Neuronal stem cell (in vitro differentiated cells): ENCODE data around the gene CKS1B.
A peak's percentile ranks its signal among the peaks of the same experiment; 100 is the strongest.

Source experiments
- DNase-seq: peaks from one replicate; pipeline ENCODE4 v3.0.0-alpha.2; 2013; ENCODE audit warnings: low spot score
- H2AFZ ChIP-seq: one replicate; pipeline ENCODE4 v1.6.1; 2013; ENCODE audit warnings: mild to moderate bottlenecking, low read length, inconsistent platforms
- H2AK5ac ChIP-seq: 2 replicates; pipeline ENCODE4 v1.6.1; 2013; ENCODE audit warnings: low read depth, mild to moderate bottlenecking, inconsistent platforms, low read length, moderate library complexity, mixed read lengths
- H2BK120ac ChIP-seq: 2 replicates; pipeline ENCODE4 v1.6.1; 2013; ENCODE audit warnings: low read depth, mild to moderate bottlenecking, inconsistent platforms, low read length, moderate library complexity, mixed read lengths
- H2BK12ac ChIP-seq: one replicate; pipeline ENCODE4 v1.6.1; 2013; ENCODE audit warnings: low read length, inconsistent platforms
- H2BK15ac ChIP-seq: 2 replicates; pipeline ENCODE4 v1.6.1; 2013; ENCODE audit warnings: mild to moderate bottlenecking, low read length, inconsistent platforms, mixed read lengths
- H2BK5ac ChIP-seq: one replicate; pipeline ENCODE4 v1.6.1; 2013; ENCODE audit warnings: inconsistent platforms, mild to moderate bottlenecking, low read length, moderate library complexity
- H3K14ac ChIP-seq: one replicate; pipeline ENCODE4 v1.6.1; 2013; ENCODE audit warnings: low read length, inconsistent platforms
- H3K18ac ChIP-seq: 2 replicates; pipeline ENCODE4 v1.6.1; 2013; ENCODE audit warnings: low read length, inconsistent platforms
- H3K23ac ChIP-seq: 2 replicates; pipeline ENCODE4 v1.6.1; 2013; ENCODE audit warnings: low read depth, mild to moderate bottlenecking, mixed read lengths, low read length, inconsistent platforms; ENCODE audit not compliant: poor library complexity
- H3K27ac ChIP-seq: replicated peaks from 3 replicates; pipeline ENCODE4 v1.5.1; 2013; ENCODE audit warnings: low read length, inconsistent platforms
- H3K27me3 ChIP-seq, 3 experiments: 2 replicates each; pipeline ENCODE4 v1.6.1; 2013; ENCODE audit warnings: low read length in 3 of 3, mild to moderate bottlenecking in 2 of 3, inconsistent platforms in 1 of 3, low read depth in 1 of 3, mixed read lengths in 1 of 3, moderate library complexity in 1 of 3; ENCODE audit not compliant: control insufficient read depth in 3 of 3, insufficient read depth in 3 of 3
- H3K36me3 ChIP-seq, 2 donors: replicated peaks in 1 of 2; 2 replicates each; pipeline ENCODE4 v1.6.1; 2013; ENCODE audit warnings: low read length in 2 of 2; ENCODE audit not compliant: control insufficient read depth in 2 of 2, insufficient read depth in 2 of 2
- H3K4ac ChIP-seq: 2 replicates; pipeline ENCODE4 v1.6.1; 2013; ENCODE audit warnings: inconsistent platforms, mild to moderate bottlenecking, low read length, moderate library complexity
- H3K4me1 ChIP-seq, 2 donors: 1 replicate in 1 of 2; 2 replicates in 1 of 2; pipeline ENCODE4 v1.6.1; 2013; ENCODE audit warnings: low read length in 2 of 2, low read depth in 1 of 2; ENCODE audit not compliant: control insufficient read depth in 2 of 2, insufficient read depth in 1 of 2
- H3K4me2 ChIP-seq: one replicate; pipeline ENCODE4 v1.6.1; 2013; ENCODE audit warnings: mild to moderate bottlenecking, low read length, inconsistent platforms; ENCODE audit not compliant: insufficient read depth, poor library complexity, severe bottlenecking
- H3K4me3 ChIP-seq, 2 donors: 2 replicates each; pipeline ENCODE4 v1.5.1; 2013; ENCODE audit warnings: low read length in 2 of 2, mild to moderate bottlenecking in 2 of 2, inconsistent platforms in 1 of 2, moderate library complexity in 1 of 2
- H3K79me1 ChIP-seq: one replicate; pipeline ENCODE4 v1.6.1; 2013; ENCODE audit warnings: low read depth, mild to moderate bottlenecking, inconsistent platforms, low read length, moderate library complexity
- H3K9ac ChIP-seq: one replicate; pipeline ENCODE4 v1.6.1; 2013; ENCODE audit warnings: mild to moderate bottlenecking, low read depth, low read length, inconsistent platforms; ENCODE audit not compliant: poor library complexity
- H3K9me3 ChIP-seq, 2 donors: replicated peaks in 1 of 2; 2 replicates each; pipeline versions ENCODE3 to v1.6.1; 2013; ENCODE audit warnings: low read length in 2 of 2, mild to moderate bottlenecking in 2 of 2, inconsistent platforms in 1 of 2, low read depth in 1 of 2, mixed read lengths in 1 of 2, moderate library complexity in 1 of 2; ENCODE audit not compliant: control insufficient read depth in 2 of 2, insufficient read depth in 1 of 2
- H4K8ac ChIP-seq: one replicate; pipeline ENCODE4 v1.6.1; 2013; ENCODE audit warnings: low read depth, mild to moderate bottlenecking, inconsistent platforms, low read length, moderate library complexity
- H4K91ac ChIP-seq: one replicate; pipeline ENCODE4 v1.6.1; 2013; ENCODE audit warnings: low read length, low read depth, mild to moderate bottlenecking, inconsistent platforms; ENCODE audit not compliant: poor library complexity
- WGBS, 2 donors: extraction: QIAGEN DNeasy Blood & Tissue Kit; methylation state at CpG; one replicate each; pipeline ENCODE4 v1.1.7; 2013; ENCODE audit warnings: missing lambda C conversion rate in 2 of 2, mixed read lengths in 1 of 2; ENCODE audit not compliant: insufficient read length in 2 of 2, insufficient replicate concordance in 1 of 2; ENCODE audit errors: extremely low coverage in 2 of 2; 5-methylcytosine and 5-hydroxymethylcytosine counted together

The CKS1B gene

DNA sequence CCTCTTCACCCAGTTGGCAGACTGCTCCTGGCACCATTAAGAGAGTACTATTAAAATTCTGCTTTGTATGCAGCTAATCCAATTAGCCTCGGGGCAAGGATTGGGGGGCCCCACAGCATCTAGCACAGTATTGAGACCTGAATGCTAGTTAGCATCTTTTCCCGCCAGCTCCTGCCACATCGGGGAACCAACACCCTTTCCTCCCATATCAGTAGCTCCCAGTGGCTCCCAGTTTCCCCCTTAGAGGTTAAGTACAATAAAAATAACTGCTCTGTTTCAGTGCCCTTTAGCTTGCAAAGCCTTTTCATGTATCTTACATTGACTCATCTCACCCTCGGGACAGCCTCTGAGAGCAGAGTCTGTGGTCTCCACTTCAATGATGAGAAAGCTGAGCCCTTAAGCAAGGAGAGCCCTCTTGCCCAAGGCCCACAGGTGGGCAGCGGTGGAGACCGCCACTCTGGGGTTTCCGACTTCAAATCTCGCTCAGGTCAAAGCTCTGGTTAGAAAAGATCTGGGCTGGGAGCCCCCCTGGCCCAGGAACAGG, 33.8 kb upstream of the CKS1B start:
- Histone ChIP-seq H3K9ac (no peak overlapping the region), H3K36me3 (peaks cover 13 to 14% of the 10 kb centered on the region in 2 donors), H3K14ac (no peak overlapping the region), H4K8ac (no peak overlapping the region), H3K27ac (no peak overlapping the region), H3K23ac (no peak overlapping the region), H3K4me2 (no peak overlapping the region), H3K79me1 (no peaks in the 10 kb centered on the region), H2AFZ (no peak overlapping the region), H3K9me3 (peaks cover 0 to under 1% of the 10 kb centered on the region in 2 donors), H3K4ac (no peak overlapping the region), H3K18ac (peak overlapping the region; percentile 16), H2AK5ac (peak overlapping the region; percentile 12), H2BK120ac (no peak overlapping the region), H2BK12ac (no peak overlapping the region), H3K27me3 (no peaks in the 10 kb centered on the region), H3K4me1 (peaks cover 24 to 46% of the 10 kb centered on the region in 2 donors), H4K91ac (no peak overlapping the region), H3K4me3 (no peak overlapping the region), H2BK5ac (no peak overlapping the region), H2BK15ac (no peak overlapping the region)
- WGBS, 2 donors = no CpG with 5 or more reads among the region's 8 CpGs
- DNase-seq = no peak

DNA sequence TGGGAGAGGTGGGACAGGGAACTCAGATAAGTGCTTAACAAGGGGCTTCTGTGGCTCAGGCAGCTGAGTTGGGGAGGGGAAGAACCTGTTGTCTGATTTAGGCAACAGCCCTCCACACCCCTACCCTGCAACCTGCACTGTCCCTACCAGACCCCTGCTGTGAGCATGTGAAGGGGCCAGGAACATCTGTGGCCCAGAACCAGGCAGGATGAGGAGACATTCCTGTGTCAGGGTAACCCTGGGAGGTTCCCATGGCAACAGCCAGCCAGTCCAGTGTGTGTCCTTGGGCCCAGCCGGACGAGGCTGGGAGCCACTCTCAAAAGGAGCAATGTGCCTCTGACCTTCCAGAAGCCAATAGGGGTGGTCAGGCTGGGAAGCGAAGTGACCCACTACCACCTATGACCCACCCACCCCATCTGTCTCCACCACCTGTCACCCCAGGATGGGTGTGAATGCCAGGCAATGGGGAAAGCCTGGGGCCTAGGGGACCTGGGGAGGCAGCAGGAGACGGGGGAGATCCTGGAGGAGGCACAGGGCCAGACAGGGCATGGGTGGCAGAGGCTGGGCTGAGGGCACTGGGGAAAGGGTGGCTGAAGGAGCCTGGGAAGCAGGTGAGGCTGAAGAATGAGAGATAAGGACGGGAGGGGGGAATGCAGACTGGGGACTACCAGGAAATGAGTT, 33.0 kb upstream of the CKS1B start:
- Histone ChIP-seq H2BK15ac (no peak overlapping the region), H4K91ac (no peak overlapping the region), H3K27me3 (no peaks in the 10 kb centered on the region), H2BK120ac (no peak overlapping the region), H3K4ac (no peak overlapping the region), H2BK5ac (no peak overlapping the region), H3K4me2 (no peak overlapping the region), H3K27ac (peak overlapping the region; percentile 9), H4K8ac (no peak overlapping the region), H2AK5ac (peak overlapping the region; percentile 12), H2AFZ (no peak overlapping the region), H3K4me3 (peak overlapping the region in 1 of 2 donors; percentile 31), H2BK12ac (no peak overlapping the region), H3K14ac (no peak overlapping the region), H3K79me1 (no peaks in the 10 kb centered on the region), H3K9me3 (no peaks in the 10 kb centered on the region), H3K9ac (peak overlapping the region; percentile 6), H3K4me1 (peaks cover 20 to 46% of the 10 kb centered on the region in 2 donors), H3K18ac (peak overlapping the region; percentile 56), H3K36me3 (peaks cover 17 to 21% of the 10 kb centered on the region in 2 donors), H3K23ac (no peak overlapping the region)
- WGBS, 2 donors = no CpG with 5 or more reads among the region's 5 CpGs
- peak; percentile 56 for DNase-seq

DNA sequence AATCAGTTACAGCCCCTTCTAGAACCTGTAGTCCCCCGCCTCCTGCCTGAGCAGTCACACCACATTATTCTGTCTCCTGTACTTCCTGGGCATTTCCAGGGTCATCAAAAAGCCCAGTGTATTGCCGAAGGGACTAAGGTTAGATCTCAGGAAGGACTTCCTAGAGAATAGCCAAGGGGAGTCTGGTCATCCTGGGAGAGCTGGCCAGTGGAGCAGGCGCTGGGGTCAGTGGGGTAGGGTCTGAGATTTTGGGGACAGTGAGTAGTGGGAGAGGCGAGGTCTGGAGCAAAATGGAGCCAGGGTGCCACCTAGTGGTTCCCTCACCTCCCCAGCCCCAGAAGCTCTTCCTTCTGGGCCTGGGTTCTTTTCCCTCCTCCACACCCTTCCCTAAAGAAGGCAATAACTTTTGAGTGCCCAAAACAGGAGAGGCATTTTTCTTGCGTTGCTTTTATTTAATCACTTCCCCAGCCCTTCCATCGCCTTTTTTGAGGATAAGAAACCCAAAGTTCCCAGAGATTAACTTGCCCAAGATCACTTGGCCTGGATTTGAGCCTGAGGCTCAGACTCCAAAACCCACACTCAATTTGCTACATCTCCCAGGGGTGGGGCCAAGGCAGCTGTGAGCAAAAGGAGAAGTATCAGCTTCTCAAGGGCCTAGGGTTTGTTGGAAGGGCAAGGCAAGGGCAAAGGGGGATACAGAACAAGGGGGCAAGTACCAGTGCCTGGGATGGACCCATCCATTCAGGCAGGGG, 30.7 kb upstream of the CKS1B start:
- Histone ChIP-seq H3K4me1 (peaks cover 20 to 42% of the 10 kb centered on the region in 2 donors), H2BK12ac (no peak overlapping the region), H2BK120ac (no peak overlapping the region), H3K79me1 (peaks cover 6% of the 10 kb centered on the region), H4K8ac (no peak overlapping the region), H3K9ac (no peak overlapping the region), H3K27ac (no peak overlapping the region), H3K36me3 (peaks cover 35 to 38% of the 10 kb centered on the region in 2 donors), H2AK5ac (no peak overlapping the region), H3K4me2 (no peak overlapping the region), H3K18ac (no peak overlapping the region), H2AFZ (no peak overlapping the region), H3K4me3 (no peak overlapping the region), H2BK5ac (no peak overlapping the region), H2BK15ac (no peak overlapping the region), H3K9me3 (no peaks in the 10 kb centered on the region), H4K91ac (no peak overlapping the region), H3K27me3 (no peaks in the 10 kb centered on the region), H3K23ac (no peak overlapping the region), H3K4ac (no peak overlapping the region), H3K14ac (no peak overlapping the region)
- no CpG with 5 or more reads among the region's 6 CpGs for WGBS, 2 donors
- peak; percentile 44 for DNase-seq
